OCI-LY3 (cell line): ENCODE measurements around the gene YPEL1.

Experiments used
- H2AFZ ChIP-seq: fragments of 200-600, 300-600 bp; shearing (Covaris generic); 2 replicates; pipeline ENCODE4 v1.6.0; 2014; ENCODE audit warnings: antibody characterized with exemption, low read depth, low read length
- H3K27ac ChIP-seq: fragments of 200-600, 300-600 bp; sonication (generic); 2 replicates; pipeline ENCODE4 v1.5.1; 2014; ENCODE audit warnings: mild to moderate bottlenecking, low read length, moderate library complexity, mixed read lengths
- H3K27me3 ChIP-seq: fragments of 200-600, 300-600 bp; sonication (generic); 2 replicates; pipeline ENCODE4 v1.6.1; 2014; ENCODE audit warnings: low read depth, low read length, mixed read lengths
- H3K36me3 ChIP-seq: fragments of 200-600, 300-600 bp; sonication (generic); replicated peaks from 2 replicates; pipeline ENCODE3; 2014; ENCODE audit warnings: low read depth, low read length, mixed read lengths
- H3K4me1 ChIP-seq: fragments of 300-600, 200-600 bp; sonication (generic); 2 replicates; pipeline ENCODE4 v1.6.1; 2014; ENCODE audit warnings: low read length, mixed read lengths
- H3K4me2 ChIP-seq: fragments of 200-600, 300-600 bp; sonication (generic); 2 replicates; pipeline ENCODE4 v1.6.1; 2014; ENCODE audit warnings: low read length, mixed read lengths
- H3K4me3 ChIP-seq: fragments of 300-600, 200-600 bp; sonication (generic); 2 replicates; pipeline ENCODE4 v1.5.1; 2014; ENCODE audit warnings: antibody characterized with exemption, mild to moderate bottlenecking, low read length, moderate library complexity
- H3K79me2 ChIP-seq: fragments of 300-600, 200-600 bp; shearing (Covaris generic); 2 replicates; pipeline ENCODE4 v1.6.1; 2014; ENCODE audit warnings: mild to moderate bottlenecking, low read length, mixed read lengths
- H3K9ac ChIP-seq: fragments of 300-600, 200-600 bp; shearing (Covaris generic); 2 replicates; pipeline ENCODE4 v1.6.0; 2014; ENCODE audit warnings: mild to moderate bottlenecking, low read length, moderate library complexity
- H3K9me3 ChIP-seq: fragments of 200-600, 300-600 bp; shearing (Covaris generic); 2 replicates; pipeline ENCODE4 v1.6.1; 2014; ENCODE audit warnings: low read length, mixed read lengths; ENCODE audit not compliant: insufficient read depth
- H4K20me1 ChIP-seq: fragments of 200-600, 300-600 bp; sonication (generic); 2 replicates; pipeline ENCODE4 v1.6.1; 2016; ENCODE audit warnings: low read length, mixed read lengths; ENCODE audit not compliant: insufficient read depth
- EZH2phosphoT487 ChIP-seq: fragments of 200-600 bp; shearing (Covaris generic); IDR thresholded peaks from 2 replicates; pipeline ENCODE4 v1.6.1; 2018; ENCODE audit warnings: antibody characterized with exemption, mixed run types, low read depth
- TF ChIP-seq, protein P1 (sequence below): fragments of 200-600, 300-600 bp; sonication (generic); IDR thresholded peaks from 2 replicates; pipeline ENCODE4 v1.5.1; 2014; ENCODE audit warnings: antibody characterized with exemption, low read length, low read depth

YPEL1 gene

DNA sequence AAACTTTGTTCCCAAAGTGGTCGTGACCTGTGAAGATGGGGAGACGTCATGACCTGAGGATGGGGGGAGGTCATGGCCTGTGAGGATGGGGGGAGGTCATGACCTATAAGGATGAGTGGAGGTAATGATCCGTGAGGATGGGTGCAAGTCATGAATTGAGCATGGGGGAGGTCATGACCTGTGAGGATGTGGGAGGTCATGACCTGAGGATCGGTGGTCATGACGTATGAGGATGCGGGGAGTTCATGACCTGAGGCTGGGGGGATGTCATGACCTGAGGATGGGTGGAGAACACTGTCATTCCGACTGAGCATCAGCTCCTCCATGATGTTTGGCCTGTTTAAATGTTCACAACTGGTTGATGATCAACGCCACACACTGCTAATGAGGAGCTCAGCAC lies 25.9 kb downstream of the YPEL1 start:
- Histone ChIP-seq H3K9me3 (no peaks in the 10 kb centered on the region), H3K27ac (no peak overlapping the region), H4K20me1 (no peaks in the 10 kb centered on the region), H3K4me3 (no peak overlapping the region), H3K79me2 (no peaks in the 10 kb centered on the region), H2AFZ (no peak overlapping the region), H3K4me2 (no peak overlapping the region), H3K36me3 (no peaks in the 10 kb centered on the region), H3K27me3 (0 out of 2 replicates have a peak, but pooled peaks cover 2% of the 10 kb centered on the region), H3K4me1 (peaks cover 9% of the 10 kb centered on the region), H3K9ac (no peak overlapping the region)
- TF ChIP-seq EZH2phosphoT487: no peak
- TF ChIP-seq, protein P1, sequence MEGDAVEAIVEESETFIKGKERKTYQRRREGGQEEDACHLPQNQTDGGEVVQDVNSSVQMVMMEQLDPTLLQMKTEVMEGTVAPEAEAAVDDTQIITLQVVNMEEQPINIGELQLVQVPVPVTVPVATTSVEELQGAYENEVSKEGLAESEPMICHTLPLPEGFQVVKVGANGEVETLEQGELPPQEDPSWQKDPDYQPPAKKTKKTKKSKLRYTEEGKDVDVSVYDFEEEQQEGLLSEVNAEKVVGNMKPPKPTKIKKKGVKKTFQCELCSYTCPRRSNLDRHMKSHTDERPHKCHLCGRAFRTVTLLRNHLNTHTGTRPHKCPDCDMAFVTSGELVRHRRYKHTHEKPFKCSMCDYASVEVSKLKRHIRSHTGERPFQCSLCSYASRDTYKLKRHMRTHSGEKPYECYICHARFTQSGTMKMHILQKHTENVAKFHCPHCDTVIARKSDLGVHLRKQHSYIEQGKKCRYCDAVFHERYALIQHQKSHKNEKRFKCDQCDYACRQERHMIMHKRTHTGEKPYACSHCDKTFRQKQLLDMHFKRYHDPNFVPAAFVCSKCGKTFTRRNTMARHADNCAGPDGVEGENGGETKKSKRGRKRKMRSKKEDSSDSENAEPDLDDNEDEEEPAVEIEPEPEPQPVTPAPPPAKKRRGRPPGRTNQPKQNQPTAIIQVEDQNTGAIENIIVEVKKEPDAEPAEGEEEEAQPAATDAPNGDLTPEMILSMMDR: no peak

DNA sequence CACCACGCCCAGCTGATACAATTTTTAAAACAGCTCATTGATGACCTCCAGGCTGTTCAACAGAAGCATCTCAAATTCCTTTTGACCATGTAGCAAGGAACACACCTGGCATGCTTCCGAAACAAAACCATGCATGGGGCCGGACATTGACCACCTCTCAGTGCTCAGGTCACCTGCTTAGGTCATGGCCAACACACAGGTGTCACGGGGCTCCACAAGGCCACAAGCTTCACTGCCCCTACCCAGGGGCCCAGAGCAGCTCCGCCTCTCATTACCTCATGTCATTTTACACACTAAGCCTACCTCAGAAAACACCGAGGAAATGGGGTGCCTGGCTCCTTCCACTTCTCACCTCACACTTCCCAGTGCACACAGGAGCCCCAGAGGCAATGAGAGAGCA lies 26.6 kb downstream of the YPEL1 start:
- H3K27me3 ChIP-seq: no peaks in the 10 kb centered on the region
- TF ChIP-seq, protein P1: no peak
- TF ChIP-seq EZH2phosphoT487: no peak
- no peak overlapping the region for H2AFZ ChIP-seq
- no peak overlapping the region for H3K4me2 ChIP-seq
- no peak overlapping the region for H3K4me3 ChIP-seq
- H3K36me3 ChIP-seq: no peaks in the 10 kb centered on the region
- H3K9ac ChIP-seq: no peak overlapping the region
- no peak overlapping the region for H3K27ac ChIP-seq
- H3K79me2 ChIP-seq: no peaks in the 10 kb centered on the region
- no peaks in the 10 kb centered on the region for H3K9me3 ChIP-seq
- no peaks in the 10 kb centered on the region for H4K20me1 ChIP-seq
- H3K4me1 ChIP-seq: peaks cover 9% of the 10 kb centered on the region

DNA sequence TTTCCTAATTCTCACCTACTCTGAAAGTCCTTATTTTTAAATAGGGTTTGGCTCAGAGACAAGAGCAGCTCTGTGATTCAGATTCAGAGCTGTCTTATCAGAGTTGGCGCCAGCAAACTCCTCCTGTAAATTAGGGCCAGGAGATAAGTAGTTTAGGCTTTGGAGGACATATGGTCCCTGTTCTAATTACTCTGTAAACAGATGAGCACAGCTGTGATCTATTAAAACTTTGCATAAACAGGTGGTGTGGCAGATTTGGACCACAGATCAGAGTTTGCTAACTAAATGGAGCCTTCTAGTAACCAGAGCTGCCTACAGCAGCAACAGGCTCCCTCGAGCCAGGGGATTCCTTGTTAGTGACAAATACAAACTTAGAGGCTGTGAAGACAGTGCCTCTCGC lies 27.9 kb downstream of the YPEL1 start:
- no peaks in the 10 kb centered on the region for H4K20me1 ChIP-seq
- H3K4me2 ChIP-seq: no peak overlapping the region
- no peaks in the 10 kb centered on the region for H3K79me2 ChIP-seq
- no peak overlapping the region for H3K9ac ChIP-seq
- no peak for TF ChIP-seq EZH2phosphoT487
- TF ChIP-seq, protein P1: no peak
- no peaks in the 10 kb centered on the region for H3K4me1 ChIP-seq
- H3K4me3 ChIP-seq: no peak overlapping the region
- H3K27me3 ChIP-seq: no peaks in the 10 kb centered on the region
- H3K36me3 ChIP-seq: no peaks in the 10 kb centered on the region
- H2AFZ ChIP-seq: no peak overlapping the region
- no peak overlapping the region for H3K27ac ChIP-seq
- H3K9me3 ChIP-seq: no peaks in the 10 kb centered on the region

DNA sequence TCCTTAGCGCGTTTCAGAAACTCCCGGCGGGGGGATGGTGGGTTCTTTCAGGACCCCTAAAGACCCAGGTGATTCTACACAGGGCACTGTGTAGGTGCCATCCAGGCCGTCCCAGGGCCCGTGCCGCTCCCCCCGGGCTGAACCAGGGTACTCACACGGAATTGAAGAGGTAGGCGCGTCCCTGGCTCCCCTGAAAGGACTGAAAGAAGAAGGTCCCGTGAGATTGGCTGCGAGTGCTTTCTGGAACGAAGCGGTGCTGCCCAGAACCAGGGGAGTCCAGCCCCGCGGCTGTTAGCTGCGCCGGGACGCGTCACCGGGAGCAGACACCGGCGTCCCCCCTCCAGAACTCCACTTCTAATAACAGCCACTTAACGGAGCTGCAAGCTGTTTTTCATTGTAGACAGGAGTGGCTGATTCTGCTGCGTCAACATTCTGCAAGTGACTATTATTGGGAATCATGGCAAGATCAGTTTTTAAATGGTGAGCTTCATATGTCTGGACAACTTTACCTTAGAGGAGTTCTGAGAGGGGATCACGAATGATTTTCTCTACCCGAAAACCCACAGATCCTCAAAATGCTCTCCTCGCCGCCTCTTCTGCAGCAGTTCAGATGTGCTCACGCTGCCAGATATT lies 31.8 kb downstream of the YPEL1 start:
- TF ChIP-seq EZH2phosphoT487: no peak
- TF ChIP-seq, protein P1: no peak
- Histone ChIP-seq H4K20me1 (0 out of 2 replicates have a peak, but pooled peaks cover 5% of the 10 kb centered on the region), H2AFZ (no peak overlapping the region), H3K27ac (no peak overlapping the region), H3K36me3 (peaks cover 4% of the 10 kb centered on the region), H3K27me3 (no peaks in the 10 kb centered on the region), H3K9ac (no peak overlapping the region), H3K9me3 (no peaks in the 10 kb centered on the region), H3K4me1 (no peaks in the 10 kb centered on the region), H3K79me2 (no peaks in the 10 kb centered on the region), H3K4me2 (no peak overlapping the region), H3K4me3 (no peak overlapping the region)
